GM18873 (cell line): Measurements from ENCODE around the gene NR2F2.

Experiments used
- ATAC-seq: cut with Tn5 transposase; IDR thresholded peaks from one replicate; pipeline ENCODE4 v1.9.1; 2021; ENCODE audit warnings: mild to moderate bottlenecking, moderate library complexity, moderate number of reproducible peaks; ENCODE audit not compliant: unreplicated experiment, low FRiP score

NR2F2 gene

GRCh38 chr15:96316953-96317629, 13.4 kb upstream of the NR2F2 start:
- ATAC-seq = no peak

DNA sequence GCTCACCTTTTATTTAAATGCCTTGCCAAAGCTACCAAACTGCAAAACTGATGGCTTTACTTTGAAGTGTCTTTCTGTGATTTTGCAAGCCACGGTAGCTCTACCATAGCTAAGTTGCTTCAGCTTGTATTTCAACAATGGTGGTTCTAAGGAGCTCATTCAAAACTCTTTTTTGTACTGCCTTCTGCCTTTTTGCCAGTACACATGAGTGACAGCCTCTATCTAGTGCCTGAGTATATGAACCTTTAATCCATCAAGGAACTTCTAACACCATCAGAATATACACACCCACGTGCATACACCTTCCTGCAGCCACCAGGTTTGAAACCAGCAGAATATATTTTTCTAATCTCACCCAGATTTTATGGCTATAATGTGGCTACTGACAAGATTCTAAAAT, 10.4 kb upstream of the NR2F2 start:
- ATAC-seq = no peak

GRCh38 chr15:96320703-96321638, 9.5 kb upstream of the NR2F2 start:
- no peak for ATAC-seq

DNA sequence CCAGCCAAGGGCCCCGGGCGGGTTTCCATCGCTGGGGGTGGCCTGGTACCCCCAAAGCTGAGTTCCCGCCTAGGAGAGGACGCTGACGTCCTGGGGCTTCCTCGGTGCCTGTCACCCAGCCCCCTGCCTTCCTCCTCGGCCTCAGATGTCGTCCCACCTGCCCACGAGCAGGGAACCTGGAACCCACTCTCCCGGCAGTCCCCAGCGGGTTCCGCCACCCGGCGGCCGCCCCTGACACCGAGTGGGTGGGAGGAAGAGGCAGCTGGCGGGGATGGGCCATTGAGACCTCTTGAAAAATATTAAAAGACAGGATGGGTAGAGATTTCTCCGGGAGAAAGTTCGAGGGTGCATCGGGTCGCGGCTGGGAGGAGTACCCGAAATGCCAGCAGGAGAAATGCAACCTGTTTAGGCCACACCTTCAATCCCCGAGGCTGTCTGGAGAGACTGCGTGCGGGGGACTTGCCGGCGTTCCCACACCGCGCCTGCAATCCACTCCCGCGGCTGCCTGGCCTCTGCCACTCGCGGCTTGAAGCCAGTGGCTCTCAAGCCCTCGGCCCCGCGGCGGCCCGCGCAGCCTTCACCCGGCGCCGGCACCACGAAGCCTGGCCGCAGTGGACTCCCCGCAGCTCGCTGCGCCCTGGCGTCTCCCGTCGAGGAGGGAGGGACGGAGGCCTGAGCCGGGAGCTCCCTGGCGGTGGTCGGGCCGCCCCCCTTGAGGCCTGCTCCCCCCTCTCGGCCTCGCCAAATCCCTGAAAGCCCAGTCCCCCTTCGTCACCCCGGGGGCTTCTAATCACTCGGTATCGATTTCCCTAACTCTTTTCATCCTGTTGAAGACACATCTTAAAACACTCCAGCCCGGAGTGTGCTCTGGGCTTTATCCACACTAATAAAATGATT, 8.6 kb upstream of the NR2F2 start:
- ATAC-seq = no peak

GRCh38 chr15:96322536-96323318, 7.8 kb upstream of the NR2F2 start:
- no peak for ATAC-seq

DNA sequence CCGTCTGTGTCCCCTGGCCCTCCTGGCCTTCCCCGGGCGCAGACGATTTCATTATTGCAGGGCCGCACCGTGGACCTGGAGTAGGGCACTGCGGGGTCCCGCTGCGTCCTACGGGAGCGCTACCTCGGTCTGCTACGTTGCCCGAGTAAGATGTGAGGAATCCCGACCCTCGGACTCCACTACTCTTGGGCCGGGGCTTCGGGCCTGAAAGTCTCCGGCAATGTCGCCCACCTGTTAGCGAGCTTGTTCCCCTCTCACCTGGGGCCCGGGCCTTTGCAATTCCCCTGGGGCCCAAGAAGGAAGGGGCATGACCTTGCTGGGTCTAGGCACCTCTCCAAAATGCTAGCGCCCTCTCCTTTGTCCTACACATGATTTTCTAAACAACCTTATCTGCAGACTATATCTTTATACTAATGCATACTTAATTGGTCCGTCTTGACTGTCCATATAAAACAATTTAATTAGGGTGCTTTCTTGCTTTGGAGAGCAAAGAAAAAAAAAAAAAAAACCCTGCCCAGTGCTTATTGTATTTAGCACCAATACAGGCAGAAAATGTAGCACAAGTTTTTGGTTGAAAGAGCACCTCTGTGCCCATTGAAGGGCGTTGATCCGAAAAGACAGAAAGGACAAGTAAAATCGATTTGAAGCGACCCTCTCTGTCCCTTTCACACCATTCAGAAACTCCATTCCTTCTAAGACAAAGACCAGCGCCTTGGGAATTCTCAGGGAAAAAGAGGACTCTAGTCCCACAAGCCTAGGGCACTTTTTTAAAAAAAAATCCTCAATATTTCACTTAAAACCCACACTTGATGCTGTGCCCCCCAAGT, 7.0 kb upstream of the NR2F2 start:
- ATAC-seq = no peak

DNA sequence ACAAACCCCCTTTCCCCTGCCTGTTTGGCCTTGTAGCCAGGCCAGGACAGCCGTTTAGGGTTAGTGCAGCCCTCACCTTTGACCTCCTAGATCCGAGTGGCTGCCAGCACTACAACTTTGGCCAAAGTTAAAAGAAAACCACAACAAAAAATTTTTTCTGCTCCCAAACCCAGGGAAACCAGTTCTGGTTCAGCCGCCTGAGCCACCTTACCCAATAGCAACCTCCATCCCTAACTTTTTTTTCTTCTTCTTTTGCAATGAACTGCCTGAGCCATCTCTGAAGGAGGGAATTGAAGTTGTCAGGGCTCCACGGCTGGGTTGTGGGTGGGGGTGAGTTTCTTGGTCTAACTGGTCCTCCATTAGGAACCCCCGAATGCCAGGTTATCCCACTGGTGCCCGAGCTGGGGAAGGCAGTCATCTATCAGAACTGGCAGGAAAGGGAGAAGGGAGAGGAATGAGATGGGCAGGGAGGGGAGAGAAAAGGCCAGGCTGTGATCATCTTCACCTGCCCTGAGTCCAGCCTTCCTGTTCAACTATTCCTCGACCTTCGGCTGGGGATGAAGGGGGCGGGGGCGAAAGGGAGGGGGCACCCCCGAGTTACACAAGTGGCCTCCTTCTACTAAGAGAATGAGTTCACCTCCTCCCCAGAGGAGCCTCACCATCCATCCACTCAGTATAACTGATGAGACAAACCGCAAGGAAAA, 6.2 kb upstream of the NR2F2 start:
- no peak for ATAC-seq

DNA sequence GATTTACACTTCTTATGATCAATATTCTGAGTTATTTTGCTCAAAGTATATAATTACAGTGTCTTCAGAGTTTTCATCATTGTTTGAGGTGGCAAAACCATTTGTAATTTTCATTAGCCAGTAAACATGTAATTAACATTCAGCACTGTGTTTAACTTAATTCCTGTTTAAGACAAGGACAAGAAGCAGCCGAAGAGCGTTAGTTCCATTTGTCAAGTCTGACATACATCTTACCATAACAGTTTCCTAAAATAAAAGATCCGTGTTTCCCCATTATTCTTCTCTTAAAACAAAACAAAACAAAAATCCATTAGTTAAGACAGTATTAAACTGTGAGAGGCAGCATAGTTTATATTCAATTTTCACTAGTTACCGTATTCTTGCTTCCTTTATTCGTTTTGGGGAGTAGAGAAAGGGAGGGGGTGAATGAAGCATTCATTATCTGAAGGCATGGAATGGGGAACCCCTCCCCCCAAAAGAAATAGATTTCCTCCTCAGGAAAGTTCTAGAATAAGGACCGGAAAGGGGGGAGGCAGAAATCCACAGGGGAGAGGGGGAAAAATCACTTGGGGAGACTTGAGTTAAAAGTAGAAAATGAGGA, 5.5 kb upstream of the NR2F2 start:
- no peak for ATAC-seq

GRCh38 chr15:96325541-96326327, 4.8 kb upstream of the NR2F2 start:
- ATAC-seq = no peak

- ATAC-seq = no peak
Measured at GRCh38 chr15:96326328-96327154, 4.0 kb upstream of the NR2F2 start.

GRCh38 chr15:96327155-96327741, 3.3 kb upstream of the NR2F2 start:
- ATAC-seq = no peak

DNA sequence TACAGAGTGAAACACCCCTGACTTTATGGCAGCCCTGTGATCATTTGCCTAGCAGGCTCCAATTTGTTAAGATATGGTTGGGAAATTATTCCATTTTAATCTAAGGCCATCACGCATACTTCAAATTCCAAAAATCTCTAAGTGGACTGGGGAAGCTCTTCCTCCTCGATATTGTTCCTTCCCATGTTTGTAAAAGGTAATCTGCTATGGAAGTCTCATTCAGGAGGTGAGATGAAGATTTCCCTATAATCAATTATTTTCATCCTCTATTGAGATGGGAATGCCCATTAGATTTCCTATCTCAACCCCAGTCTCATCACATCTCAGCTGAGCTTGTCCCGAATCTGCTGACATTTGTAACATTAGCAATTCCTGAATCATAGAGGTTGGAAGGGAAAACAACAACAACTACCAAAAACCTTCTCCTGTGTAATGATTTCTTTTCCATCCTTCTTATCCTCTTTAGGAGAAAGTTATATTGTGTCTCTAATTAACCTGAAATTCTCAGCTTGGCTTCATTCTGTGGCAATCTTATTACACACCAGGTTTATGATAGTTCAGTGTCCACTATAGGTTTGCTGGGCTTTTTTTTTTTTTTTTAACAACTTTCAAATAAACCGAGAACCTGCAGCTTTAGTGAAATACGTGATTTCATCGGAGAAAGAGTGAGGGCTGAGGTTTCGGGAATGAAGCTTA, 2.2 kb upstream of the NR2F2 start:
- ATAC-seq = no peak

DNA sequence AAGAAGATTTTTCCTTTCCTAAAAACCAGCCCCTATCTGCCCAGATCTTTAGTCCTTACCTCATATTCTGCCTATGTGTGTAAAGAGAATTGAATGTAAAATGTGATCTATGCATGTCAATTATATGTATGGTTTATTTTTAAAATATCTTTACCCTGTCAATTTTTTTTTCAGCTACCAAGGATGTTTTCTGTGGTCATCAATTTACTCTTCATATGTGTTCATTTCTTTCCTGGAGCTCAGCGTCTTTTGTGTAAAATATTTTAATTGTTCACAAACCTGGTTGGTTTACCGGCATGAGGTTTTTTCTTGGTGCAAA, 1.7 kb upstream of the NR2F2 start:
- ATAC-seq = no peak

GRCh38 chr15:96329403-96329981, 1.0 kb upstream of the NR2F2 start:
- no peak for ATAC-seq

- no peak for ATAC-seq
Measured at GRCh38 chr15:96330064-96330449, 443 bp upstream of the NR2F2 start.
